Heart left ventricle (tissue), 16 donors: ENCODE results near the gene HOXB6. TPM values are rescaled to one million over a fixed set of nuclear protein-coding genes. Genes with fewer than 3 reads are reported as not detected.

Experiments used
- ATAC-seq, 4 donors: fragments of 200-7000 bp; cut with Tn5 transposase; one replicate each; pipeline ENCODE4 v1.9.1; 2020 to 2022; ENCODE audit warnings: moderate library complexity in 4 of 4, mild to moderate bottlenecking in 3 of 4, moderate number of reproducible peaks in 1 of 4
- DNase-seq, 5 donors: peaks; one replicate each; pipeline ENCODE4 v3.0.0-alpha.2; 2020
- H3K27ac ChIP-seq, 12 donors: fragments of 200-600 bp; sonication (generic) in 4 of 12; one replicate each; pipeline versions ENCODE4 v1.5.0 to v1.8.0; 2016 to 2022; ENCODE audit warnings: mild to moderate bottlenecking in 2 of 12
- H3K27me3 ChIP-seq, 9 donors: fragments of 200-600 bp; sonication (generic) in 2 of 9; one replicate each; pipeline versions ENCODE4 v1.5.1 to v1.8.0; 2016 to 2022; ENCODE audit warnings: mild to moderate bottlenecking in 3 of 9
- H3K36me3 ChIP-seq, 9 donors: fragments of 200-600 bp; sonication (generic) in 2 of 9; one replicate each; pipeline versions ENCODE4 v1.5.0 to v1.8.0; 2018 to 2022; ENCODE audit warnings: mild to moderate bottlenecking in 2 of 9
- H3K4me1 ChIP-seq, 12 donors: fragments of 200-600 bp; sonication (generic) in 4 of 12; one replicate each; pipeline versions ENCODE4 v1.5.0 to v1.8.0; 2016 to 2022; ENCODE audit warnings: mild to moderate bottlenecking in 3 of 12
- H3K4me3 ChIP-seq, 12 donors: fragments of 200-600 bp; sonication (generic) in 4 of 12; one replicate each; pipeline versions ENCODE4 v1.5.0 to v1.8.0; 2017 to 2022; ENCODE audit warnings: mild to moderate bottlenecking in 9 of 12, moderate library complexity in 4 of 12
- H3K9me3 ChIP-seq, 12 donors: fragments of 200-600 bp; sonication (generic) in 4 of 12; one replicate each; pipeline versions ENCODE4 v1.5.0 to v1.8.0; 2016 to 2022; ENCODE audit warnings: mild to moderate bottlenecking in 1 of 12
- CTCF ChIP-seq, 12 donors: fragments of 200-600 bp; sonication (generic) in 4 of 12; IDR thresholded peaks; one replicate each; pipeline versions ENCODE4 v1.5.0 to v1.8.0; 2018 to 2022; ENCODE audit warnings: antibody characterized with exemption in 12 of 12, mild to moderate bottlenecking in 5 of 12
- POLR2A ChIP-seq, 2 donors: fragments of 450-650 bp; IDR thresholded peaks; one replicate each; pipeline ENCODE4 v1.6.1; 2017; ENCODE audit warnings: antibody characterized with exemption in 2 of 2, mild to moderate bottlenecking in 2 of 2, moderate library complexity in 2 of 2
- WGBS, 4 donors: extraction: QIAGEN DNeasy Blood & Tissue Kit in 2 of 4; methylation state at CpG; one replicate each; pipeline versions ENCODE4 v1.1.5 to v1.1.7; 2013 to 2018; 5-methylcytosine and 5-hydroxymethylcytosine counted together
- intact Hi-C, 10 donors: fragments of 100-400 bp; cut with DNase I; formaldehyde crosslinking; loops; one replicate each; pipeline versions ENCODE4 v1.11.1 to v1.14.2; 2022
- polyA plus RNA-seq, 2 donors: library from polyadenylated mRNA; stranded (reverse); fragments of 200-250 nt; gene quantifications; one replicate each; pipeline ENCODE4 v1.2.3, GENCODE V29; 2013
- total RNA-seq, 9 donors: library from RNA; depleted of rRNA in 2 of 9; stranded (reverse); fragments of >200 nt in 2 of 9; fragmentation: NEBNext Ultra II Directional in 3 of 9; extraction: Animal tissue kit (Norgen Biotek cat#: 25700) in 3 of 9; gene quantifications; one replicate each; pipeline versions ENCODE4 v1.1.0 to v1.2.4, GENCODE V29; 2016 to 2023
- donor health status: ischemic (EF 13 %, LVEDD 7.1; RV severe dilation, severe dysfunction).
- donor health status: healthy with polysubstance abuse.
- donor health status: DM: no; HTN: yes; CAD: no.
- donor health status: DM: no; HTN: no; CAD: no.
- donor health status: ischemic (EF 25% LVEDD 6.9; RV normal size, moderate dysfunction).
- donor health status: ischemic (EF 25% LVEDD 5.7; RV mildly dilated, moderate dysfunction).
- donor health status: healthy.
- donor health status: DM: yes; HTN: yes; CAD: no.
- donor health status: ischemic (EF 35%, LVEDD 5.7; RV mildly dilated, moderate dysfunction).
- donor health status: nonischemic (EF 11% LVEDD 7.7; RV severe dilation, severe dysfunction).
- donor health status: DM: yes; HTN: yes; CAD: no.
- donor health status: PGD.
- donor health status: ischemic (EF 29% LVEDD 5.4; RV normal size, mild dysfunction).
- donor health status: nonischemic (EF 23%, LVEDD 6.1; RV moderate dilation, normal function).

Gene HOXB6
- total and polyA plus RNA-seq, 11 donors = 0.30 to 2.0 (median 0.54) TPM; not detected in 1

- no peak for DNase-seq
- Histone ChIP-seq H3K4me1 (peaks cover 0 to 34% (median 15%) of the 10 kb centered on the region in 12 donors), H3K27me3 (peaks cover 78 to 100% (median 98%) of the 10 kb centered on the region in 9 donors), H3K4me3 (no peak overlapping the region), H3K36me3 (no peaks in the 10 kb centered on the region), H3K9me3 (no peaks in the 10 kb centered on the region), H3K27ac (peak overlapping the region in 1 of 12 donors; percentile 97)
- WGBS, 4 donors = 27 to 60% (median 39%) methylated on average over 15 to 17 of the region's 17 CpGs
- no peak for ATAC-seq
- intact Hi-C loops = no loop called here
- TF ChIP-seq CTCF (IDR thresholded peaks at IDR 0.05) = no peak
- no peak for TF ChIP-seq POLR2A (IDR thresholded peaks at IDR 0.05)
Measured at GRCh38 chr17:48600244-48601098, 4.3 kb downstream of the HOXB6 start.

- peaks cover 0 to 34% (median 16%) of the 10 kb centered on the region in 12 donors for H3K4me1 ChIP-seq
- ATAC-seq = no peak
- H3K36me3 ChIP-seq = no peaks in the 10 kb centered on the region
- no peak overlapping the region for H3K4me3 ChIP-seq
- peaks cover 76 to 100% (median 98%) of the 10 kb centered on the region in 9 donors for H3K27me3 ChIP-seq
- H3K27ac ChIP-seq = peak overlapping the region in 1 of 12 donors; percentile 97
- 24 to 63% (median 33%) methylated on average over 5 of the region's 5 CpGs for WGBS, 4 donors
- TF ChIP-seq POLR2A (IDR thresholded peaks at IDR 0.05) (no peak), CTCF (IDR thresholded peaks at IDR 0.05) (no peak)
- no peaks in the 10 kb centered on the region for H3K9me3 ChIP-seq
- DNase-seq = no peak
- intact Hi-C loops = loop anchor here in 1 of 10 donors (5.0 kb wide), 1 partner anchor 262 kb away; no protein-coding TSS in a partner anchor
Measured at GRCh38 chr17:48599354-48599753, 5.4 kb downstream of the HOXB6 start.

GRCh38 chr17:48598736-48599135 is 6.0 kb downstream of the HOXB6 start:
- TF ChIP-seq POLR2A (IDR thresholded peaks at IDR 0.05) = no peak
- no peak for TF ChIP-seq CTCF (IDR thresholded peaks at IDR 0.05)
- peaks cover 0 to 38% (median 17%) of the 10 kb centered on the region in 12 donors for H3K4me1 ChIP-seq
- no peaks in the 10 kb centered on the region for H3K36me3 ChIP-seq
- intact Hi-C loops = loop anchor here in 1 of 10 donors (5.0 kb wide), 1 partner anchor 261 kb away; no protein-coding TSS in a partner anchor
- ATAC-seq (no peak), DNase-seq (no peak)
- H3K27me3 ChIP-seq = peaks cover 75 to 100% (median 98%) of the 10 kb centered on the region in 9 donors
- 15 to 33% (median 23%) methylated on average over 7 of the region's 7 CpGs for WGBS, 4 donors
- peak overlapping the region in 1 of 12 donors; percentile 97 for H3K27ac ChIP-seq
- H3K9me3 ChIP-seq = no peaks in the 10 kb centered on the region
- no peak overlapping the region for H3K4me3 ChIP-seq
